GM18505 (cell line): ENCODE results near the gene UBE2U.

Source experiments
- ATAC-seq: cut with Tn5 transposase; IDR thresholded peaks from one replicate; pipeline ENCODE4 v1.9.1; 2021; ENCODE audit not compliant: unreplicated experiment
- POLR2A ChIP-seq: IDR thresholded peaks from 4 replicates; pipeline ENCODE4 v1.6.1; 2011; ENCODE audit warnings: borderline replicate concordance; ENCODE audit not compliant: insufficient read depth, insufficient read length; ENCODE audit errors: extremely low read depth

Gene UBE2U

DNA sequence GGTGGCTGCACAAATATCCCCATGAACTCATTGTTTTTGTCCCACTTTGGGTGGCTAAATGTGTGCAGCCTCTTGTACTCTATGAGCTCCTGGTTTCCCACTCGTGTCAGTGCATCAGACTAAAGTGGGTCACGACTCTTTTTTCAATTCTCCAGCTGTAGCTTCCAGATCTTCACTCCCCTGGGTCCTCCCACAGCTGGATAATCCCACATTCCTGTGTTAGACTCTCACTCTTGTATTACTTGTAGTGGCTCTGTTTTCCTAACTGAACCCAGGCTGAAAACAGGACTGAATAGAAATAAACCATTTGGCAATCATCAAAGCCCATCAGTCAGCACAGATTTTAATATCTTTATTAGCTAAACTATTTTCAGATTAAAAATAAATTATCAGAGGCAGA, 60.4 kb downstream of the UBE2U start:
- ATAC-seq, result no peak
- no peak for TF ChIP-seq POLR2A

GRCh38 chr1:64265141-64265540, 61.7 kb downstream of the UBE2U start:
- ATAC-seq, result no peak
- TF ChIP-seq POLR2A, result no peak

GRCh38 chr1:64266991-64267390, 63.6 kb downstream of the UBE2U start:
- no peak for ATAC-seq
- no peak for TF ChIP-seq POLR2A

- no peak for ATAC-seq
- TF ChIP-seq POLR2A, result no peak
Measured at GRCh38 chr1:64268653-64269557, 65.5 kb downstream of the UBE2U start.

DNA sequence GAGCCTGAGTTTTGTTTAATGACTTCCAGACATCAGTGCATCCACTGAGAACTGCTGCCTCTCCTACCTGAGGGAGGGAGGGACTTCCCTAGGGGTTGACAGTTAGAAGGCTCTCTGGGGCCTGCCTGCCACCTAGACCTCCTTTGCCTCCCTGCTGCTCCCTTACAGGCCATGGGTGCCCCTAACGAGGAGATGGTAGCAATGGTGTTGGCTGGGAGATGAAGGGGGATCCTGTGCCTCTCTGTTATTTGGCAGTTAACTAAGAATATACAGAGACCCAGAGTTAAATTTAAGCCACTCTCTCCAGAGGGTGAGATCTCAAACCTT, 66.1 kb downstream of the UBE2U start:
- no peak for ATAC-seq
- no peak for TF ChIP-seq POLR2A

- no peak for TF ChIP-seq POLR2A
Measured at GRCh38 chr1:64280001-64280400, 76.6 kb downstream of the UBE2U start.

GRCh38 chr1:64282351-64282750, 78.9 kb downstream of the UBE2U start:
- TF ChIP-seq POLR2A, result no peak
- ATAC-seq, result no peak

More at GRCh38 chr1:64280001-64280400, 76.6 kb downstream of the UBE2U start:
- no peak for ATAC-seq

DNA sequence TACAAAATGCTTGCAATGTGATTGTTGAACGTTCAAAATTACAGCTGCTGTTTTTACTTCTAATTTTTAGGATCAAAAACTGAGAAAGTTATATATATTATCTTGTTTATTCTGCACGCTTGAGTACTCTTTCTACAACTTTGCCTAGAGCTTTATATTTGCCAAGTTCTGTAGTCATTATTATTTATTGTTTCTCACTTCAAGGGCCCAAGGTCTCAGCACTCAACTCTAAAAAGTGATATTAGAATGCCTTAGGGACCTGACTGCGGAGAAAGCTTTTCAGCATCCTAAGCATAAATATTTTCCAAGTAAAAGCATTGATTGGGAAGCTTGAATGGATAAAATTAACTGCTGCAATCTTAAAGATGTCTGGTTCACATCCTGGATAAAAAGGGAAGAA, 83.6 kb downstream of the UBE2U start:
- no peak for TF ChIP-seq POLR2A
- ATAC-seq, result no peak

DNA sequence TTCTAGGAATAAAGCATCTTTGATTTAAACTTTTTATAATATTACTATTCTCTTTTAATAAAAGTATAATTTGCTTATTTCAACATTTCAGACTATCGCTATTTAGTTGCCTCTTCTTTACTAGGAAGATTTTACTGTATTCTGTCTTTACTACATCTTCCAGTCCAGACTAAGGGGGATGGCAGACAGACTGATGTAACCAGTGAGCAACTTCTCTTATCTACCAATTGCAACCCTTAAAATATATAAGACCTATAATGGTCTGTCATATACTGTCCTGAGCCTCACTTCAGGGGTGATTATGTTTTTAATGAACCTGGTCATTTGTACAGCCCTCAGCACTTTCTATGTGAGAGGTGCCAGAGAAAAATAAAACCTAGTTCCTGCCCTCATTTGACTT, 87.0 kb downstream of the UBE2U start:
- no peak for ATAC-seq
- no peak for TF ChIP-seq POLR2A

GRCh38 chr1:64291931-64292330, 88.5 kb downstream of the UBE2U start:
- no peak for ATAC-seq
- TF ChIP-seq POLR2A, result no peak

GRCh38 chr1:64292399-64292798, 89.0 kb downstream of the UBE2U start:
- no peak for TF ChIP-seq POLR2A
- no peak for ATAC-seq

GRCh38 chr1:64293820-64294219, 90.4 kb downstream of the UBE2U start:
- ATAC-seq, result no peak
- TF ChIP-seq POLR2A, result no peak

DNA sequence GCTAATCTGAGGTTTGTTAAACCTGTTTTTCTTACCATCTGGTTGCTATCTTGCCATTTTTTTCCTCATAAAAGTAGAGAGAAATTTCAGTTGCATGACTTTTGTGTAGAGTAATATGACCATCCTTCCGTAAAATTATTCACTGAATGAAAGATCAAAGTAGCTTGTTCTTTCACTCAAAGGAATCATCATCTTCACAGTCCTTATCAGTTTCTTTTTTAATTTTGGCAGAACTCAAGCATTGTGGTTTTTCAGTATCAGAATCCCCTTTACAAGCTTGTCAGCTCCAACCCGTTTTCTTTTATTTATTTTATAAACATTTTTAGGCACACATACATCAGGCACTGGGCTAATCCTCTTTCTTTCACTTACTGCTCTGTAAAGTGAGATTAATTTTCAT, 91.7 kb downstream of the UBE2U start:
- no peak for TF ChIP-seq POLR2A
- no peak for ATAC-seq

GRCh38 chr1:64295561-64295960, 92.1 kb downstream of the UBE2U start:
- TF ChIP-seq POLR2A, result no peak
- ATAC-seq, result no peak
